HUDEP-2 (cell line): Measurements from ENCODE around the gene FIS1.

ENCODE experiments used
- DNase-seq, 76 experiments: peaks; one replicate each; lab custom pipeline; 2025; ENCODE audit not compliant: unreplicated experiment in 76 of 76; lab: John Stamatoyannopoulos, UW

FIS1 gene

DNA sequence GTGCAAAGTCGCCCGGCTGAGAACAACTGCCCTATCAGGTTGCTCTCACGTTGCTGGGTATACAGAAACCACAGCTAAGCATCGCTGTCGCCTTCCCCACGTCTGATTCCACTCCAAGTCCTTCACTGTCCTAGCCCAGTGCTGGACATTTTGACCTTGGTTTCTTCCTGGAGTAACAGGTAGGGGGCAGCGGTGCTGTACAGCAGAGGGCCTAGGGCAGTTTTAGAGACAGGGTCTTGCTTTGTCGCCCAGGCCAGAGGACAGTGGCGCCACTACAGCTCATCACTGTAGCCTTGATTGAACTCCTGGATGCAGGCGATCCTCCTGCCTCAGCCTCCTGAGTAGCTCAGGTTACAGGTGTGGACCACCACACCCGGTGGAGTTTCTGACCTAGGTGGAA lies 9.8 kb downstream of the FIS1 start:
- peak in 21 of 76 experiments; percentile 4 to 43 (median 16) for DNase-seq

- no peak for DNase-seq
Observed at GRCh38 chr7:101234636-101235035, 10.2 kb downstream of the FIS1 start.

GRCh38 chr7:101233907-101234547 lies 10.9 kb downstream of the FIS1 start:
- DNase-seq, result peak in 3 of 76 experiments; percentile 19 to 33 (median 30)

DNA sequence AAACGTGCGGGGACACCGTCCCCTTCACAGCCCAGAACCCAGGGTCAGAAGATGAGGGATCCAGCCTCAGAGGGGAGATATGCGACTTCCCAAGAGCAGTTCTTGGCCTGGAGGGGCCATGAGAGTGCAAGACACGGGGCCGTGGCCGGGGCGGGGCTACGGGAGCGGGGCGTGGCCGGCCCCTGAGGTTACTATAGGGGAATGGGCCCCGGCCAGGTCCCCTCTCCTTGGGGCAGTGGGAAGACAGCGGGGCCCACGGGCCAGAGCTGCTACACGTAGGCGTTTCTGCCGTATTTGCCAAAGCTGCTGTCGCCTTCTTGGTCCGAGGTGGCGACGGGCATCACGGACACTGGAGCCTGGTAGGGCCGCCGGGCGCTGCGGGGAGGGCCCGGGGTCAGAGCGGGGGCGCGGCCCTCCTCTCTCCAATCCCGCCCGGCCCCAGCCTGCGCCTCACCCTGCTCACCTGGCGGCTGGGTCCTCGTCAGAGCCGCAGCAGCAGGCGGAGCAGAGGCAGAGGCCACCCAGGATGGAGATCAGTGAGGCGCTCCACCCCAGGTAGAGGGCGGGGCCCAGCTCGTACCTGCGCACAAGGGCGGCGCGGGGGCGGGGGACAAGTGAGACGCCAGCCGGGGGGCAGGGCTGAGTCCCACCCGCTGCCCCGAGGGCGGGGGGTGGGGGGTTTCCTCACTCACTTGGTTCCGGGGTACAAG lies 12.6 kb downstream of the FIS1 start:
- no peak for DNase-seq

DNA sequence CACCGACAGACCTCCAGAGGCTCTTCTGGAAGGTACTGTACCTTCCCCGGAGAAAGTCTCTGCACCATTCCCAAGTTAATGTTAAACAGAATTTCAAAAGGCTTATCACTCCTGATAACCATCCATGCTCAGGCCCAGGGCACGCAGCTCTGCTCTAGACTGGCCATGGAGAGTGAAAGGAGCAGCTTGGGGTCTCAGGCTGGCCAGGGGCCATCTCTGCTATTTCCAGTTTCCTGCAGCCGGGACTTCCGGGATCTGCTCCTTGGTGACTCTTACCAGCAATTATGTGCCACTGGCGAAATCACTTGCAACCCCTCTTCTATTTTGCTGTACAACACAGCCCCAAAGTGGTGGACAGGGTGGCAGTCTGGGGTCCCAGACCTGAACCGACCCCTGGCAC lies 13.2 kb downstream of the FIS1 start:
- no peak for DNase-seq

DNA sequence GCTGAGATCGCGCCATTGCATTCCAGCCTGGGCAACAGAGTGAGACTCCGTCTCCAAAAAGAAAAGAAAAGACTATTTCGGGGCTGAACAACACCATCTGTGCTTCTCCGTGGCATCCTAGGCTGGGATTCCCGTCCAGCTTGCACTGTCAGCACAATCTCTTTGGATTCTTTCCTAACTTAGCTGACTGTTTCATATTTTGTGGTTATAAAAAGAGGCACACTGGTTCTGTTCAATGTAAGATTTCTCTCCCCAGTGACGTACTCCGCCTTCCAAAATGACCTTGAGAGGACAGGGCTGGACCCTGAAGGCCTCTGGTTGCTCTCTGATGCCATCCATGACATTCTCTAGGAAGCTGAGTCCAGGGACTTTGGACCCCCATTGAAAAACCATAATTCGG lies 18.2 kb downstream of the FIS1 start:
- no peak for DNase-seq

GRCh38 chr7:101225650-101226049 lies 19.2 kb downstream of the FIS1 start:
- no peak for DNase-seq

DNA sequence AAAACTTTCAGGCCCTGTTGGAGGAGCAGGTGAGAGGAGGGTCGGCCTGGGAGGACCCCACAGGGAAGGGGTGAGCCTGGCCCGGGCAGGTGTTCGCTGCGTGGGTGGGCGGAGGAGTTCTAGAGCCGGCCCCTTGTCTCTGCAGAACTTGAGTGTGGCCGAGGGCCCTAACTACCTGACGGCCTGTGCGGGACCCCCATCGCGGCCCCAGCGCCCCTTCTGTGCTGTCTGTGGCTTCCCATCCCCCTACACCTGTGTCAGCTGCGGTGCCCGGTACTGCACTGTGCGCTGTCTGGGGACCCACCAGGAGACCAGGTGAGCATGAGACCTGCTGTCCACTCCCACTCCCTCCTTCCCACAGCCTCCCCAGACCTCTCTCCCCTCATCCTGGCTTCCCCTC lies 21.4 kb downstream of the FIS1 start:
- no peak for DNase-seq

DNA sequence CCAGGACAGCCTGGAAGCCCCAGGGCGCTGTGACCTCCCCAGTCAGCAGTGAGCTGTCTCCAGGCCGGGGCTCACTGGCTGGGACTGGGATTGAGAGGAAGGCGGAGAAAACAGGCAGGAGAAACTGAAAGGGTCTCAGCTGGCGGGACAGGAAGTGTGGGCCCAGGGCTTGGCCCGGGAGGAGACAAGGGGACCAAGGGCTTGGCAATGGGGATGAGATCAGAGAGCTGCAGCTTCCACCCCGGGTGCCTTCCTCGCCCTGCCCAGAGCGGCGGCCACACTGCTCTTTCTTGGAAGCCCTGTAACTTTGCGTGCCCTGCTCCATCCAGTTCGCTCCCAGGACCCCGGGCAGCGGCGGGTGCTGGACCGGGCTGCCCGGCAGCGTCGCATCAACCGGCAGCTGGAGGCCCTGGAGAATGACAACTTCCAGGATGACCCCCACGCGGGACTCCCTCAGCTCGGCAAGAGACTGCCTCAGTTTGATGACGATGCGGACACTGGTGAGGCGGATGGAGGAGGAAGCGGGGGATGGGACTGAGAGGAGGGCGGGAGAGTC lies 22.5 kb downstream of the FIS1 start:
- DNase-seq, result no peak

GRCh38 chr7:101220295-101220694 lies 24.6 kb downstream of the FIS1 start:
- DNase-seq, result no peak

- no peak for DNase-seq
Observed at GRCh38 chr7:101218236-101219125, 26.4 kb downstream of the FIS1 start.

GRCh38 chr7:101217388-101218235 lies 27.3 kb downstream of the FIS1 start, which contains the start of the genes PLOD3 and ZNHIT1:
Gene PLOD3 (minus strand): TSS chr7:101217581. CDS start chr7:101217274, 307 bp downstream.
Gene ZNHIT1 (plus strand): TSS chr7:101218165. CDS start chr7:101218196, 31 bp downstream.
- peak in 75 of 76 experiments; percentile 48 to 97 (median 90) for DNase-seq

DNA sequence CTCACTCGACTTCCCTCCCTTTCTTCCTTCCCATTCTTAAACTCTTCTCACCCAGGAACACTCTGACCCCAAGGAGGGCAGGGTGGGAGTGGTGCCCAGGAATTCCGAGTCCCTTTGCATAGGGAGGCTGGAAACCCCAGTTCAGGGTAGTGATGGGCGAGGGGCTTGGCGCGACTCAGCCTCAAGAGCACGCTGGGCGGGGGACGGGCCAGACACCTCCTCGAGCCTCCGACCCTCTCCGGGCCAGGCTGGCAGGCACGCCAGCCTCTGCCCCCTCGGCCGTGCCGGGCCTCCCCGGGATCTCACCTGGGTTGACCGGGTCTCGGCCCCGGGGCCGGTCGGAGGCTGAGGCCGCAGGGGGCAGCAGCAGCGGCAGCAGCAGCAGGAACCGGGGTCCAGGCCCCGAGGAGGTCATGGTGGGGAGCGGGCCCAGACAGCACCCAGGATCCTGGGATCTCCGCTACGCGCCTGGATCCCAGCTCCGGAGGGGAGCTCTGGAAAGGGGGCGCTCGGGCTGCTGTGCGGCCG lies 28.0 kb downstream of the FIS1 start:
- peak in 9 of 76 experiments; percentile 12 to 85 (median 21) for DNase-seq

- DNase-seq, result peak in 7 of 76 experiments; percentile 5 to 26 (median 12)
Observed at GRCh38 chr7:101216001-101216859, 28.7 kb downstream of the FIS1 start.

DNA sequence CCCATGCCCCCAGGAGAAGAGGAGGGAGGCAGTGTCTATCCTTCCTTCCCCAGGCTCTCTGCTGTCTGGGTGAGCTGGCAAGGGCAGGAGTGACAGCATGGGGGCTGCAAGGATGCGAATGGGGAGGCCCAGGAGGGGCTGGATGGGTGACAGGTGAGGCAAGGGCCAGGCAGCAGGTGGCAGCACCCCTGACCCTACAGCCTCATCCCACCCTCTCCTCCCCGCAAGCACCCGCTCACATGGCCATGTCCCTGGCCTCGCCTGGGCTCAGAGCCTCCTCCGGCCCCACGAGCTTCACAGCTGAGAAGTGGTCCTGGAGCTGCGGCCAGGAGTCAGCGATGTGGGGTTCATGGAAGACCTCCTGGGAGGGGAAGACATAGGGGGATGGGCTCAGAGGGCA lies 32.9 kb downstream of the FIS1 start:
- DNase-seq, result no peak

DNA sequence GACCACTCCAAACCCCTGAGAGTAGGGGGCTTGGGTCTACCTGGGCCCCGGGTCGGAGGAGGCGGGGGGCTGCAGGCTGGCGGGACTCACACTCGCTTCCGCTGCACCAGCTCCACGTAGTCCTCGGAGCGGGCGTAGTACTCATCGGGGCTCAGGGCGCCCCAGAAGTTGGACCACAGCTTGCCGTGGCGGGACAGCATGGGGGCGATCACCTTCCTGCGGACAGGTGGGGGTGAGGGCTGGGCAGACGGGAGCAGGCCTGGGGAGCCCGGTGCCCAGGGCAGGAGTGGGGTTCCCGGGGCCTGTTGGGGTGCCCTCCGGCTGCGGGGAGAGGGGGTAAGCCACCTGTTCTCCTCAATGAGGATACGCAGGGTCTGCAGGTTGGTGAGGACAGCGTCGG lies 33.4 kb downstream of the FIS1 start:
- no peak for DNase-seq

- no peak for DNase-seq
Observed at GRCh38 chr7:101210143-101210542, 34.7 kb downstream of the FIS1 start.

- DNase-seq, result no peak
Observed at GRCh38 chr7:101208794-101209193, 36.1 kb downstream of the FIS1 start.

GRCh38 chr7:101207459-101207858 lies 37.4 kb downstream of the FIS1 start:
- DNase-seq, result no peak
